ENCODE measurements around the gene UBE2D2.

DNA sequence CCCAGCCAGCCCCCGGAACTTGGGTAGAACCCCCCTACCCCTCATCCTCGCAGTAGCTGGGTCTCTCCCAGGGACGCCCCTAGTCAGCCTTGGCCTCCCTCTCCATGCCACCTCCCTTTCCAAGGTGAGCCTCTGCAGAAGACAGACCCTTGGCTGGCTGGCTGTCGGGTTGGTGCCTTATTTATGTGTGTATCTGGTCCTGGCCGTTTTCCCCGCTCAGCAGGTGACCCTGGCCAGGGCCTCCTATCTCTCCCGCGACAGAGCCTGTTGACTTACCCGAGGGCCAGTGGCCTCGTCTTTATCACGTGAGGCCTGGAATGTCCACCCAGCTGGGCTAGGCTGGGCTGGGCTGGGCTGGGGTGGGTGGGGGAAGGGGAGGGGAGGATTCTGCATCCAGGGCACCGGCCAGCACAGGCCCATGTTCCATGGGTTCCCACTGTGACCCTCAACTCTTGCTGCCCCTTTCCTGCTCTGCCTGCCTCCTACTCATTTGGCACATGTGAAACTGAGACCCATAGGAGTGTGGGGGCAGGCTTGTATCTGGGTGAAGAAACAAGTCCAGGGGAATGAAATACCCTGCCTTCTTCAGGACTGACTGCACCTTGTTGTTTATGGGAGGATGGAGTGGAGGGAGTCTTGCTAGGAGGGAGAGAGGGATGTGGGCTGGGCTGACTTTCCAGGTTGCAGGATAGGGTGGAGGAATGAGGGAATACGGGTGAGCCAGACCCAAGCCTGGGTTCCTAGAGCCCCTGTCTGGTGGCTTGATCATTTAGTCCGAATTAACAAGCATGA, 90.1 kb downstream of the UBE2D2 start:
- no peak for TF ChIP-seq EZH2 (IDR thresholded peaks at IDR 0.05; ENCODE audit: low read depth, unreplicated experiment)
- TF ChIP-seq, protein P1, sequence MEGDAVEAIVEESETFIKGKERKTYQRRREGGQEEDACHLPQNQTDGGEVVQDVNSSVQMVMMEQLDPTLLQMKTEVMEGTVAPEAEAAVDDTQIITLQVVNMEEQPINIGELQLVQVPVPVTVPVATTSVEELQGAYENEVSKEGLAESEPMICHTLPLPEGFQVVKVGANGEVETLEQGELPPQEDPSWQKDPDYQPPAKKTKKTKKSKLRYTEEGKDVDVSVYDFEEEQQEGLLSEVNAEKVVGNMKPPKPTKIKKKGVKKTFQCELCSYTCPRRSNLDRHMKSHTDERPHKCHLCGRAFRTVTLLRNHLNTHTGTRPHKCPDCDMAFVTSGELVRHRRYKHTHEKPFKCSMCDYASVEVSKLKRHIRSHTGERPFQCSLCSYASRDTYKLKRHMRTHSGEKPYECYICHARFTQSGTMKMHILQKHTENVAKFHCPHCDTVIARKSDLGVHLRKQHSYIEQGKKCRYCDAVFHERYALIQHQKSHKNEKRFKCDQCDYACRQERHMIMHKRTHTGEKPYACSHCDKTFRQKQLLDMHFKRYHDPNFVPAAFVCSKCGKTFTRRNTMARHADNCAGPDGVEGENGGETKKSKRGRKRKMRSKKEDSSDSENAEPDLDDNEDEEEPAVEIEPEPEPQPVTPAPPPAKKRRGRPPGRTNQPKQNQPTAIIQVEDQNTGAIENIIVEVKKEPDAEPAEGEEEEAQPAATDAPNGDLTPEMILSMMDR (conservative IDR thresholded peaks at IDR 0.05; ENCODE audit: low read depth in 2 of 2): no peak
- TF ChIP-seq EZH2phosphoT487 (IDR thresholded peaks at IDR 0.05; ENCODE audit: unreplicated experiment): no peak
- no peak for TF ChIP-seq POLR2AphosphoS5 (IDR thresholded peaks at IDR 0.05; ENCODE audit: low read depth)
